Ascending aorta (tissue), 2 donors: ENCODE measurements around the gene GRK7. TPM values are rescaled to one million over a fixed set of nuclear protein-coding genes. Genes with fewer than 3 reads are reported as not detected.
"Not testable (repeated sequence)": the region's sequence is repeated elsewhere in the genome, so short reads cannot be mapped to it uniquely, and the experiment has no call there.

ENCODE experiments used
- DNase-seq, 2 donors: peaks; one replicate each; pipeline ENCODE4 v3.0.0-alpha.2; 2019; ENCODE audit warnings: low spot score in 2 of 2
- H3K27ac ChIP-seq, 2 donors: fragments of 200-600 bp; sonication (generic); one replicate each; pipeline ENCODE4 v1.5.1; 2016 to 2017; ENCODE audit warnings: mild to moderate bottlenecking in 1 of 2
- H3K27me3 ChIP-seq: fragments of 200-600 bp; sonication (generic); one replicate; pipeline ENCODE4 v1.5.1; 2017
- H3K36me3 ChIP-seq, 2 donors: fragments of 200-600 bp; sonication (generic); one replicate each; pipeline ENCODE4 v1.5.1; 2016
- H3K4me1 ChIP-seq, 2 donors: fragments of 200-600 bp; sonication (generic); one replicate each; pipeline ENCODE4 v1.5.1; 2016 to 2017; ENCODE audit warnings: mild to moderate bottlenecking in 1 of 2
- H3K4me3 ChIP-seq, 2 donors: fragments of 200-600 bp; sonication (generic); one replicate each; pipeline ENCODE4 v1.5.1; 2016 to 2017; ENCODE audit warnings: mild to moderate bottlenecking in 1 of 2
- H3K9me3 ChIP-seq, 2 donors: fragments of 200-600 bp; sonication (generic); one replicate each; pipeline ENCODE4 v1.5.1; 2016
- intact Hi-C: fragments of 100-400 bp; cut with DNase I; formaldehyde crosslinking; loops from one replicate; pipeline ENCODE4 v1.15.1; 2023
- total RNA-seq: library from RNA; depleted of rRNA; stranded (reverse); fragments of >200 nt; gene quantifications from one replicate; pipeline ENCODE4 v1.1.0, GENCODE V29; 2016
- TF ChIP-seq, protein P1 (sequence below), 3 experiments: fragments of 200-600 bp in 2 of 3; fragments of 450-650 bp in 1 of 3; sonication (generic) in 2 of 3; IDR thresholded peaks; one replicate each; pipeline ENCODE4 v1.5.1; 2016 to 2019; ENCODE audit warnings: antibody characterized with exemption in 3 of 3, mild to moderate bottlenecking in 1 of 3, moderate library complexity in 1 of 3

GRK7 gene
- total RNA-seq, 1 donor from 2014 or later = not detected

DNA sequence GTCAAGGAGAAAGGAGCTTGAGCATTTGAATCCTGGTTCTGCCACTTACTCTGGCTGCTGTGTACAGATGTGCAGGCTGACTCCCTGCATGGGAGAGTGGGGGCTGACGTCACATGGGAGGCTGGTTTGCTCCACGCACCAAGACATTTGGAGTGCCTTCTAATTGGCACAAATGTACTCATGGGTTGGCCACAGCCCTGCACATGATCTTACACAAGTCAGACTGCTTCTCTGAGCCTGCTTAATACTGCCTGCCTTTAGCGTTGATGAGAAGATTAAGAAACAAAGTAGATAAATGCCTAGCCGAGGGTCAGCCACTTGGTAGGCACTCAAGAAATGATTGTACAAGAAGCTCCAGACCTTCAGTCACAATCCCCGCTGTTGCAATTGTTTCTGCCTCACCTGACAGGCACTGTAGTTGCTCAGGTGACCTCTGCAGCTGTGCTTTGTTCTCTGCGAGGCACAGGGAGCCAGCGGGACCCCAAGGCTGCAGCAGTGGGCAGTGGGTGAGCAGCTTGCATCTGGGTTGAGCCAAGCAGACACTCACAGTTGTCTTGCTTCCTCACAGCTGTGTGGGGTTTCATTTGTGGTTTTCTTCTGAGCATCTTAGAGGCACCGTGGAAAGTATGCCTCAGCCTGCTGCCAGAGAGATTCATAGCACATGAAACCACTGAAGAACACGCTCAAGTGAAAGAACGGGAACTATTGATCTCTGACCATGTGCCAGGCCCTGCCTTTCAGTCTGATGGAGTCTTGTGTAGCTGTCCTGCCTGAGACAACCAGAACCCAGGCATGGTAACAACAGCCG, 33.1 kb downstream of the GRK7 start:
- no peaks in the 10 kb centered on the region for H3K27me3 ChIP-seq
- H3K4me3 ChIP-seq = peak overlapping the region in 1 of 2 donors; percentile 63
- H3K36me3 ChIP-seq = no peaks in the 10 kb centered on the region
- TF ChIP-seq, protein P1, sequence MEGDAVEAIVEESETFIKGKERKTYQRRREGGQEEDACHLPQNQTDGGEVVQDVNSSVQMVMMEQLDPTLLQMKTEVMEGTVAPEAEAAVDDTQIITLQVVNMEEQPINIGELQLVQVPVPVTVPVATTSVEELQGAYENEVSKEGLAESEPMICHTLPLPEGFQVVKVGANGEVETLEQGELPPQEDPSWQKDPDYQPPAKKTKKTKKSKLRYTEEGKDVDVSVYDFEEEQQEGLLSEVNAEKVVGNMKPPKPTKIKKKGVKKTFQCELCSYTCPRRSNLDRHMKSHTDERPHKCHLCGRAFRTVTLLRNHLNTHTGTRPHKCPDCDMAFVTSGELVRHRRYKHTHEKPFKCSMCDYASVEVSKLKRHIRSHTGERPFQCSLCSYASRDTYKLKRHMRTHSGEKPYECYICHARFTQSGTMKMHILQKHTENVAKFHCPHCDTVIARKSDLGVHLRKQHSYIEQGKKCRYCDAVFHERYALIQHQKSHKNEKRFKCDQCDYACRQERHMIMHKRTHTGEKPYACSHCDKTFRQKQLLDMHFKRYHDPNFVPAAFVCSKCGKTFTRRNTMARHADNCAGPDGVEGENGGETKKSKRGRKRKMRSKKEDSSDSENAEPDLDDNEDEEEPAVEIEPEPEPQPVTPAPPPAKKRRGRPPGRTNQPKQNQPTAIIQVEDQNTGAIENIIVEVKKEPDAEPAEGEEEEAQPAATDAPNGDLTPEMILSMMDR (IDR thresholded peaks at IDR 0.05) = no peak
- H3K9me3 ChIP-seq = no peaks in the 10 kb centered on the region
- peak; percentile 26 to 70 for DNase-seq
- H3K27ac ChIP-seq = peak overlapping the region; percentile 1 to 67
- intact Hi-C loops = no loop called here
- peaks cover 0 to 18% of the 10 kb centered on the region in 2 donors for H3K4me1 ChIP-seq

DNA sequence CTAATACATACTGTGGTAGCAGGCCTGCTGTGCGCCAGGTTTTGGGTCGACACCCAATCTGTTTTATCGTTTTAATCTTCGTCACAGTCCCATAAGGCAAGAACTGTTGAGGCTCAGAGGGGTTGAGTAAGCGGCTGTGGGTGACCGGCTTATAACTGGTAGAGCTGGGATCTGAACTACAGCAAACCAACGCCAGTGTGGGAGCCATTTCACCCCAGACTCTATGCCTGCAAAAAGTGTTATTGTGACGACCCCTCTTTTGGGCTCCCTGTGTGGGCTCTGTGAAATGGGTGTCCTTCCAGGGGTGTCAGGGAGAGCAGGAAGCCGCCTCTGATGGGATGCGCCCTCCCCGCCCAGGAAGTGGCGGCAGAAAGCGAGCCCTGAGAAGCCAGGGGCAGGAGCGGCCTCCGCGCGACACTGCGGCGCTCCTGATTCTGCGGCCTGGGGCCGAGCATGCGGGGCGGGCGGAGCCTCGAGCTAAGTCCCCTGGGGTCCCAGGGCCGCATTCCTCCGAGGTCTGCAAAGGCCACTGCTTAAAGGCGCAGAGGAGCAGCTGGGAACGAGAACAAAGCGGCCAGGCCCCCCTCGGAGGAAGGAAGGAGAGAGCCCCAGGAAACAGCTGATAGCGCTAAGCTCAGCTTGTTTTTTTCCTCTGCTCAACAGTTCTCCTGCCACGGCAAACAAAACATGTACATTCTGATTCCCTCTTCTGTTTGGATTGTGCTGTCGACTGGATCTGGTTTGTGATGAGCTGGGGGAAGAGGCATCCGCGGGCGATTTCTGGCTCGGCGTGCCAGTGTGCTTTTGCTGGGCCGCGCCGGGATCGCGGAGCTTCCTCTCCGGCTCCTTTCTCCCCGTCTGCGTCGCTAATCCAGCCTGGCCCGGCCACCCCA, 33.9 kb downstream of the GRK7 start:
- H3K36me3 ChIP-seq = no peaks in the 10 kb centered on the region
- peak overlapping the region; percentile 67 for H3K27ac ChIP-seq
- DNase-seq = peak in 1 of 2 donors; percentile 65
- peaks cover 0 to 18% of the 10 kb centered on the region in 2 donors for H3K4me1 ChIP-seq
- H3K27me3 ChIP-seq = no peaks in the 10 kb centered on the region
- TF ChIP-seq, protein P1 (IDR thresholded peaks at IDR 0.05) = no peak
- intact Hi-C loops = no loop called here
- peak overlapping the region; percentile 51 to 63 for H3K4me3 ChIP-seq
- H3K9me3 ChIP-seq = no peaks in the 10 kb centered on the region

DNA sequence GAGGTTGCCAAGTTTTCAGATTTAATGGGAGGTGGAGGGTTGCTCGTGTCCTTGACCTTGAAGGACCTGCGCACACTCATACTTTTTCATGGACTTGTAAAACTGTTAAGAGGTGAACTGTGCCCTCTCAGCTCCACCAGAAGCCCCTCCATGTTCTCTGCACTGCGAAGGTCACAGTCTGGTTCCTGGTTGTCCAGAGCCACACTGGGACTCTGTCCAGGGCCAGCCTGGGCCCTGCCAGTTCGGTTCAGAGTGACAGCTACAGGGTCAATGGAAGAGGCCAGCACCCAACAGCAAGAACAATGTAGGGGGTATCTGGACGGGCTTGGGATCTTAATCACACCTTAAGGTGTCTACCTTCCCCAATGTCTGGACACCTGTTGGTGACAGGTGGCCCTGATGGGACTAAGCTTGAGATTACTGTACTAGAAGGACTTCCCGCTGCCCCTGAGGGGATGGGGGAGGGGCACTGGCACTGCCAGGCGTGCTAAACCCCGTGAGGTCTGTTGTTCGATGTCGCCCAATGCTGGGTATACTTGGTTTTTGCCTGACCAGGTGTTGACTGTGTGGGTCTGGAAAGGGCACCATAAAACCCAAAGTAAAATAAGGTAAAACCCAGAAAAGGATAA, 34.7 kb downstream of the GRK7 start:
- DNase-seq = no peak
- H3K27ac ChIP-seq = peak overlapping the region; percentile 67
- intact Hi-C loops = no loop called here
- no peaks in the 10 kb centered on the region for H3K9me3 ChIP-seq
- H3K27me3 ChIP-seq = no peaks in the 10 kb centered on the region
- H3K4me1 ChIP-seq = peaks cover 0 to 18% of the 10 kb centered on the region in 2 donors
- H3K4me3 ChIP-seq = peak overlapping the region; percentile 51 to 63
- H3K36me3 ChIP-seq = no peaks in the 10 kb centered on the region
- TF ChIP-seq, protein P1 (IDR thresholded peaks at IDR 0.05) = no peak

DNA sequence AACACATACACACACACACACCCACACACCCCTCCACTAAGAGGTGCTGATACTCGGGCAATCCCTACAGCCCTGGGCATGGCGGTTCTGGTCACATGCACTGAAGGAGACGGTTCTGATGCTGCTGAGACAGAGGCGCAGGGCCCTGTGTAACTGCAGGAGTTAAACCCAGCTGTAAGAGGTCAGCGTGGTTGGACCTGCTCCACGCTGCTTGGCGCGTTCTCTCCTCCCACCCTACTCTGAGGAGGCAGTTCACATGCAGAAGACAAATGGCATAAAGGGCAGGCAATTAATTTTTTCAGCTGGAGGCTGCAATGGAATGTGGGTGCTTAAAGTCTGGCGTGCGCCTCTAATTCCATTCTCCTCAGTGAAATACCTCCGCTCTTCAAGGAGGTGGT, 35.2 kb downstream of the GRK7 start:
- Histone ChIP-seq H3K27ac (no peak overlapping the region), H3K4me1 (peaks cover 0 to 18% of the 10 kb centered on the region in 2 donors), H3K36me3 (no peaks in the 10 kb centered on the region), H3K9me3 (no peaks in the 10 kb centered on the region), H3K4me3 (no peak overlapping the region), H3K27me3 (no peaks in the 10 kb centered on the region)
- TF ChIP-seq, protein P1 (IDR thresholded peaks at IDR 0.05) = no peak
- no peak for DNase-seq
- intact Hi-C loops = no loop called here

DNA sequence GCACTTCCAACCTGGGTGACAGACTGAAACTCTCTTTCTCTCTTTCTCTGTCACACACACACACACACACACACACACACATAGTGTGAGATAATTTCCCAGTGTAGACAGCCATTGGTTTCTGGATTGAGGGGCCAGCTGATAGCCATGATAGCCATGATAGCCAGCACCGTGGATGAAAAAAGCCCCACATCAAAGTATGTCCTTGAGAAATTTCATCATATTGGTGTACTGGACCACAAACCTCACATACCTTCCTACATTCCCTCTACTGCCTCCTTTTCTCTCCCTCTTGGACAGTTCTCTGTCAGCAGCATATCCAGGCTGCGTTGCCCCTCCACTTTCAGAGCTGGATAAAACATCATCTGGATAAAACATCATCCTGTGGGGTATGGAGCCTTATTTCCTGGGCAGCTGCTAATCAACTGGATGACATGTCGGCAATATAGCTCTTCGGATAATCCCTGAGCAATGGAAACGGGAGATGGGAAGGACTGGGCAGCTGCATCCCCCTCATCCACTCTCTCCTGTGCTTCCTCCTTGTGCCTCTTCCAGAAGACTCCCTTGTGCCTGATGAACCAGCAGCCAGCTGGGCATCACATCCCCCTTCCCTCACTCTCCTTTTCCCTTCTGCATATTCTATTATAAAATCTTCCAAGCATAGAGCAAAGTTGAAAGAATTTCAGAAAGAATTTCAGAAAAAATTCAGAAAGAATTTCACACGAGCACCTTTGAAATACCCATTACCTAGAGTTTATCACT, 39.3 kb downstream of the GRK7 start:
- TF ChIP-seq, protein P1 (IDR thresholded peaks at IDR 0.05) = no peak
- no peaks in the 10 kb centered on the region for H3K27me3 ChIP-seq
- no peak overlapping the region for H3K4me3 ChIP-seq
- no peaks in the 10 kb centered on the region for H3K9me3 ChIP-seq
- intact Hi-C loops = no loop called here
- DNase-seq = no peak
- peaks cover 0 to 10% of the 10 kb centered on the region in 2 donors for H3K4me1 ChIP-seq
- H3K36me3 ChIP-seq = no peaks in the 10 kb centered on the region
- no peak overlapping the region for H3K27ac ChIP-seq

DNA sequence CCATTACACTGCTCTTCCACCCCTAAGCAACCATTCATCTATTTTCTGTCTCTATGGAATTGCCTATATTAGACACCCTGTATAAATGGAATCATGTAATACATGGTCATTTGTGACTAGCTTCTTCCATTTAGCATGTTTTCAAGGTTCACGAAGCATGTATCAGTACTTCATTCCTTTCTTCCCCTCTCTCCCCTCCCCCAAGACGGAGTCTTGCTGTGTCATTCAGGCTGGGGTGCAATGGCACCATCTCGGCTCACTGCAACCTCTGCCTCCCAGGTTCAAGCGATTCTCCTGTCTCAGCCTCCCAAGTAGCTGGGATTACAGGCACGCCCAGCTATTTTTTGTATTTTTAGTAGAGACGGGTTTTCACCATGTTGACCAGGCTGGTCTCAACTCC, 40.3 kb downstream of the GRK7 start:
- H3K4me1 ChIP-seq, H3K9me3 ChIP-seq, H3K36me3 ChIP-seq, H3K4me3 ChIP-seq, H3K27ac ChIP-seq, DNase-seq, intact Hi-C loops, H3K27me3 ChIP-seq: not testable (repeated sequence)
